Mesenchymal stem cell (in vitro differentiated cells and primary cell): ENCODE data around the gene SIK1.

Experiments used
- DNase-seq: peaks from one replicate; pipeline ENCODE4 v3.0.0-alpha.2; 2013
- H2AFZ ChIP-seq: one replicate; pipeline ENCODE4 v1.6.1; 2013; ENCODE audit warnings: low read depth, mild to moderate bottlenecking, control low read depth, inconsistent platforms, low read length, moderate library complexity
- H2AK5ac ChIP-seq: 2 replicates; pipeline ENCODE4 v1.6.1; 2013; ENCODE audit warnings: low read length, moderate library complexity, mild to moderate bottlenecking, inconsistent platforms; ENCODE audit not compliant: severe bottlenecking
- H2BK120ac ChIP-seq: one replicate; pipeline ENCODE4 v1.6.1; 2013; ENCODE audit warnings: low read depth, mild to moderate bottlenecking, inconsistent platforms, low read length, moderate library complexity
- H2BK12ac ChIP-seq, 2 experiments: one replicate each; pipeline ENCODE4 v1.6.1; 2013; ENCODE audit warnings: inconsistent platforms in 2 of 2, low read length in 2 of 2, mild to moderate bottlenecking in 2 of 2, moderate library complexity in 2 of 2, control low read depth in 1 of 2
- H2BK15ac ChIP-seq: one replicate; pipeline ENCODE4 v1.6.1; 2013; ENCODE audit warnings: mild to moderate bottlenecking, low read depth, inconsistent platforms; ENCODE audit not compliant: poor library complexity, severe bottlenecking
- H2BK5ac ChIP-seq: 2 replicates; pipeline ENCODE4 v1.6.1; 2013; ENCODE audit warnings: low read depth, mild to moderate bottlenecking, low read length, control low read depth, inconsistent platforms; ENCODE audit not compliant: poor library complexity, severe bottlenecking
- H3K14ac ChIP-seq, 2 experiments: one replicate each; pipeline ENCODE4 v1.6.1; 2013; ENCODE audit warnings: inconsistent platforms in 2 of 2, low read length in 2 of 2, control low read depth in 1 of 2, mild to moderate bottlenecking in 1 of 2, moderate library complexity in 1 of 2
- H3K18ac ChIP-seq, 2 experiments: one replicate each; pipeline ENCODE4 v1.6.1; 2013; ENCODE audit warnings: inconsistent platforms in 2 of 2, low read length in 2 of 2, control low read depth in 1 of 2, low read depth in 1 of 2, mild to moderate bottlenecking in 1 of 2
- H3K23ac ChIP-seq, 2 experiments: one replicate each; pipeline ENCODE4 v1.6.1; 2013; ENCODE audit warnings: inconsistent platforms in 2 of 2, low read length in 2 of 2, mild to moderate bottlenecking in 2 of 2, moderate library complexity in 2 of 2, control low read depth in 1 of 2
- H3K27ac ChIP-seq: 2 replicates; pipeline ENCODE4 v1.5.1; 2013; ENCODE audit warnings: mild to moderate bottlenecking, moderate library complexity, low read length, control low read depth, inconsistent platforms; ENCODE audit not compliant: poor library complexity, severe bottlenecking
- H3K27me3 ChIP-seq, 2 experiments: 2 replicates each; pipeline versions ENCODE4 v1.6.1 to v1.7.0; 2013; ENCODE audit warnings: low read length in 2 of 2, mild to moderate bottlenecking in 2 of 2, moderate library complexity in 2 of 2, control low read depth in 1 of 2, inconsistent platforms in 1 of 2; ENCODE audit not compliant: control insufficient read depth in 1 of 2, insufficient read depth in 1 of 2
- H3K36me3 ChIP-seq, 2 experiments: 2 replicates each; pipeline versions ENCODE4 v1.6.1 to v1.7.0; 2013; ENCODE audit warnings: low read length in 2 of 2, control low read depth in 1 of 2, inconsistent platforms in 1 of 2, low read depth in 1 of 2, mild to moderate bottlenecking in 1 of 2; ENCODE audit not compliant: insufficient read depth in 2 of 2, control insufficient read depth in 1 of 2
- H3K4ac ChIP-seq, 2 experiments: one replicate each; pipeline ENCODE4 v1.6.1; 2013; ENCODE audit warnings: inconsistent platforms in 2 of 2, low read length in 2 of 2, mild to moderate bottlenecking in 2 of 2, moderate library complexity in 2 of 2, control low read depth in 1 of 2, low read depth in 1 of 2
- H3K4me1 ChIP-seq: 2 replicates; pipeline ENCODE4 v1.6.1; 2013; ENCODE audit warnings: low read depth, low read length, control low read depth; ENCODE audit not compliant: control insufficient read depth, insufficient read depth
- H3K4me2 ChIP-seq: 2 replicates; pipeline ENCODE4 v1.6.1; 2013; ENCODE audit warnings: low read length, mild to moderate bottlenecking, inconsistent platforms; ENCODE audit not compliant: poor library complexity, severe bottlenecking
- H3K4me3 ChIP-seq, 2 experiments: 2 replicates each; pipeline versions ENCODE4 v1.5.1 to v1.7.0; 2013; ENCODE audit warnings: low read length in 2 of 2, mild to moderate bottlenecking in 2 of 2, control low read depth in 1 of 2, low read depth in 1 of 2; ENCODE audit not compliant: insufficient read depth in 1 of 2
- H3K79me1 ChIP-seq: replicated peaks from 2 replicates; pipeline ENCODE4 v1.6.1; 2013; ENCODE audit warnings: mild to moderate bottlenecking, control low read depth, low read length, inconsistent platforms; ENCODE audit not compliant: poor library complexity, severe bottlenecking
- H3K9ac ChIP-seq: 2 replicates; pipeline ENCODE4 v1.7.0; 2013; ENCODE audit warnings: mild to moderate bottlenecking, low read length, moderate library complexity
- H3K9me3 ChIP-seq: 2 replicates; pipeline ENCODE4 v1.7.0; 2013; ENCODE audit warnings: mild to moderate bottlenecking, low read length; ENCODE audit not compliant: control insufficient read depth
- H4K8ac ChIP-seq: one replicate; pipeline ENCODE4 v1.6.1; 2013; ENCODE audit warnings: inconsistent platforms, mild to moderate bottlenecking, low read length, moderate library complexity
- H4K91ac ChIP-seq: one replicate; pipeline ENCODE4 v1.6.1; 2013; ENCODE audit warnings: mild to moderate bottlenecking, low read length, inconsistent platforms
- WGBS: methylation state at CpG from one replicate; pipeline ENCODE4 v1.1.7; 2013; ENCODE audit warnings: mixed read lengths; 5-methylcytosine and 5-hydroxymethylcytosine counted together

Gene SIK1

GRCh38 chr21:43365611-43366426 is 61.1 kb downstream of the SIK1 start:
- WGBS: 89% methylated on average over 17 of the region's 20 CpGs
- Histone ChIP-seq H3K27me3 (peaks cover 4 to 18% of the 10 kb centered on the region in 2 experiments), H3K27ac (no peak overlapping the region), H3K4me1 (peaks cover 15% of the 10 kb centered on the region), H3K4ac (no peak overlapping the region), H3K23ac (no peak overlapping the region), H2AK5ac (no peak overlapping the region), H3K9me3 (no peaks in the 10 kb centered on the region), H3K4me2 (no peak overlapping the region), H3K36me3 (no peaks in the 10 kb centered on the region), H3K4me3 (no peak overlapping the region), H2BK120ac (no peak overlapping the region), H2BK5ac (no peak overlapping the region), H2BK15ac (no peak overlapping the region), H3K9ac (no peak overlapping the region), H2AFZ (no peak overlapping the region), H2BK12ac (no peak overlapping the region), H4K8ac (no peak overlapping the region), H3K18ac (no peak overlapping the region), H3K14ac (no peak overlapping the region), H3K79me1 (no peaks in the 10 kb centered on the region), H4K91ac (no peak overlapping the region)
- DNase-seq: no peak

GRCh38 chr21:43364851-43365424 is 62.0 kb downstream of the SIK1 start:
- Histone ChIP-seq H4K8ac (no peak overlapping the region), H3K9ac (no peak overlapping the region), H2AFZ (no peak overlapping the region), H3K4me3 (no peak overlapping the region), H2BK5ac (no peak overlapping the region), H3K36me3 (no peaks in the 10 kb centered on the region), H3K27ac (no peak overlapping the region), H2AK5ac (no peak overlapping the region), H3K4me1 (peaks cover 15% of the 10 kb centered on the region), H2BK15ac (no peak overlapping the region), H3K18ac (no peak overlapping the region), H2BK12ac (no peak overlapping the region), H4K91ac (no peak overlapping the region), H3K9me3 (no peaks in the 10 kb centered on the region), H3K4me2 (no peak overlapping the region), H3K4ac (no peak overlapping the region), H3K14ac (no peak overlapping the region), H2BK120ac (no peak overlapping the region), H3K27me3 (peaks cover 0 to 18% of the 10 kb centered on the region in 2 experiments), H3K23ac (no peak overlapping the region), H3K79me1 (no peaks in the 10 kb centered on the region)
- DNase-seq: no peak
- WGBS: 93% methylated on average over 18 of the region's 18 CpGs
